IMR-90 (cell line): ENCODE results near the gene WRAP53. TPM values are rescaled to one million over a fixed set of nuclear protein-coding genes. Genes with fewer than 3 reads are reported as not detected.

Experiments used
- ATAC-seq: fragments of 200-7000 bp; cut with Tn5 transposase; 2 replicates; pipeline ENCODE4 v1.9.1; 2020; ENCODE audit warnings: low read depth, mild to moderate bottlenecking, moderate library complexity
- BruUV-seq: library from RNA; stranded (reverse); fragments of 400-500 nt; replicated peaks from 2 replicates; lab custom pipeline; 2021; lab: Mats Ljungman, UMichigan
- CTCF ChIA-PET: fragments of 300-600 bp; formaldehyde crosslinking; extraction: SDS; loops from one replicate; lab custom pipeline; 2021; ENCODE audit warnings: antibody characterized with exemption; lab: Yijun Ruan, JAX
- POLR2A ChIA-PET: fragments of 300-600 bp; sonication (Branson Sonifier 250); formaldehyde crosslinking; loops from one replicate; lab custom pipeline; 2022; ENCODE audit warnings: antibody characterized with exemption; ENCODE audit not compliant: unreplicated experiment; lab: Charles Lee
- DNase-seq: peaks from one replicate; pipeline ENCODE4 v3.0.0; 2013
- H2AFZ ChIP-seq: replicated peaks from 2 replicates; pipeline ENCODE3; 2013; ENCODE audit warnings: low read length, mild to moderate bottlenecking; ENCODE audit not compliant: poor library complexity
- H2AK5ac ChIP-seq: 2 replicates; pipeline ENCODE4 v1.6.1; 2013; ENCODE audit warnings: low read depth, low read length, inconsistent platforms
- H2AK9ac ChIP-seq: replicated peaks from 2 replicates; pipeline ENCODE3; 2013; ENCODE audit warnings: mild to moderate bottlenecking, low read depth, low read length, moderate library complexity; ENCODE audit not compliant: poor library complexity
- H2BK120ac ChIP-seq: 2 replicates; pipeline ENCODE4 v1.6.1; 2013; ENCODE audit warnings: low read depth, low read length, inconsistent platforms
- H2BK15ac ChIP-seq: 3 replicates; pipeline ENCODE4 v1.6.1; 2013; ENCODE audit warnings: low read depth, low read length, inconsistent platforms
- H2BK20ac ChIP-seq: 2 replicates; pipeline ENCODE4 v1.6.1; 2013; ENCODE audit warnings: low read depth, mild to moderate bottlenecking, inconsistent platforms, low read length, moderate library complexity
- H2BK5ac ChIP-seq: 2 replicates; pipeline ENCODE4 v1.6.1; 2013; ENCODE audit warnings: mild to moderate bottlenecking, low read depth, low read length, inconsistent platforms; ENCODE audit not compliant: poor library complexity, severe bottlenecking
- H3K14ac ChIP-seq: replicated peaks from 2 replicates; pipeline ENCODE4 v1.6.1; 2013; ENCODE audit warnings: low read depth, low read length, inconsistent platforms
- H3K18ac ChIP-seq: 2 replicates; pipeline ENCODE4 v1.6.1; 2013; ENCODE audit warnings: low read depth, low read length, control low read depth
- H3K23ac ChIP-seq: 2 replicates; pipeline ENCODE4 v1.6.1; 2013; ENCODE audit warnings: low read depth, low read length, inconsistent platforms
- H3K27ac ChIP-seq: 2 replicates; pipeline ENCODE4 v1.5.1; 2013; ENCODE audit warnings: mild to moderate bottlenecking, control low read depth, low read length; ENCODE audit not compliant: insufficient read depth
- H3K27me3 ChIP-seq: 2 replicates; pipeline ENCODE4 v1.6.1; 2013; ENCODE audit warnings: low read length; ENCODE audit not compliant: control insufficient read depth, insufficient read depth
- H3K36me3 ChIP-seq: 2 replicates; pipeline ENCODE4 v1.6.1; 2013; ENCODE audit warnings: low read length, mixed read lengths; ENCODE audit not compliant: control insufficient read depth, insufficient read depth
- H3K4ac ChIP-seq: 2 replicates; pipeline ENCODE4 v1.6.1; 2013; ENCODE audit warnings: low read depth, low read length, inconsistent platforms
- H3K4me1 ChIP-seq: 2 replicates; pipeline ENCODE4 v1.6.1; 2013; ENCODE audit warnings: low read length, mixed read lengths; ENCODE audit not compliant: control insufficient read depth, insufficient read depth
- H3K4me2 ChIP-seq: 2 replicates; pipeline ENCODE4 v1.6.1; 2013; ENCODE audit warnings: low read depth, mild to moderate bottlenecking, control low read depth, low read length, moderate library complexity
- H3K4me3 ChIP-seq: 2 replicates; pipeline ENCODE4 v1.5.1; 2013; ENCODE audit warnings: low read depth, mild to moderate bottlenecking, control low read depth, low read length, moderate library complexity; ENCODE audit not compliant: insufficient read depth
- H3K56ac ChIP-seq: 2 replicates; pipeline ENCODE4 v1.6.1; 2013; ENCODE audit warnings: low read length, inconsistent platforms; ENCODE audit not compliant: insufficient read depth; ENCODE audit errors: extremely low read depth
- H3K79me1 ChIP-seq, 2 experiments: 2 replicates each; pipeline ENCODE4 v1.6.1; 2013; ENCODE audit warnings: low read length in 2 of 2, inconsistent platforms in 1 of 2, low read depth in 1 of 2
- H3K9ac ChIP-seq: 2 replicates; pipeline ENCODE4 v1.6.1; 2013; ENCODE audit warnings: low read depth, low read length, control low read depth
- H3K9me1 ChIP-seq: 2 replicates; pipeline ENCODE4 v1.6.1; 2013; ENCODE audit warnings: low read length, inconsistent platforms; ENCODE audit not compliant: insufficient read depth
- H3K9me3 ChIP-seq: 2 replicates; pipeline ENCODE4 v1.6.1; 2013; ENCODE audit warnings: low read length; ENCODE audit not compliant: control insufficient read depth, insufficient read depth
- H4K20me1 ChIP-seq: 2 replicates; pipeline ENCODE4 v1.6.1; 2013; ENCODE audit warnings: low read length, inconsistent platforms; ENCODE audit not compliant: insufficient read depth
- H4K5ac ChIP-seq: 2 replicates; pipeline ENCODE4 v1.6.1; 2013; ENCODE audit warnings: mild to moderate bottlenecking, low read depth, low read length, control low read depth
- H4K8ac ChIP-seq, 2 experiments: 2 replicates each; pipeline ENCODE4 v1.6.1; 2013; ENCODE audit warnings: low read depth in 2 of 2, low read length in 2 of 2, control low read depth in 1 of 2, inconsistent platforms in 1 of 2
- H4K91ac ChIP-seq: 2 replicates; pipeline ENCODE4 v1.6.1; 2013; ENCODE audit warnings: low read depth, low read length, inconsistent platforms; ENCODE audit not compliant: insufficient read depth
- BHLHE40 ChIP-seq: fragments of 150-350 bp; IDR thresholded peaks from 2 replicates; pipeline ENCODE4 v1.6.1; 2016; ENCODE audit warnings: mild to moderate bottlenecking, low read depth, low read length
- CHD1 ChIP-seq: IDR thresholded peaks from 2 replicates; pipeline ENCODE4 v1.6.1; 2012; ENCODE audit warnings: low read depth, low read length, improper control_type of control experiment
- FOS ChIP-seq: fragments of 150-350 bp; IDR thresholded peaks from 2 replicates; pipeline ENCODE4 v1.6.1; 2016; ENCODE audit warnings: low read depth, low read length
- MAFK ChIP-seq: IDR thresholded peaks from 2 replicates; pipeline ENCODE4 v1.6.1; 2012; ENCODE audit warnings: low read depth, low read length, improper control_type of control experiment
- MXI1 ChIP-seq: IDR thresholded peaks from 2 replicates; pipeline ENCODE4 v1.6.1; 2012; ENCODE audit warnings: low read depth, mild to moderate bottlenecking, low read length, moderate library complexity, borderline replicate concordance
- NFE2L2 ChIP-seq: fragments of 150-350 bp; IDR thresholded peaks from 2 replicates; pipeline ENCODE4 v1.6.1; 2016; ENCODE audit warnings: low read depth, mild to moderate bottlenecking, low read length
- POLR2A ChIP-seq: IDR thresholded peaks from 2 replicates; pipeline ENCODE4 v1.6.1; 2012; ENCODE audit warnings: mild to moderate bottlenecking, low read depth, low read length
- RCOR1 ChIP-seq: IDR thresholded peaks from 2 replicates; pipeline ENCODE4 v1.6.1; 2012; ENCODE audit warnings: mild to moderate bottlenecking, low read length, improper control_type of control experiment; ENCODE audit not compliant: insufficient replicate concordance
- WGBS, 2 experiments: methylation state at CpG; one replicate each; pipeline versions ENCODE4 v1.1.5 to v1.1.7; 2013; ENCODE audit warnings: missing lambda C conversion rate in 2 of 2; ENCODE audit not compliant: insufficient read length in 1 of 2; ENCODE audit errors: extremely low coverage in 2 of 2; 5-methylcytosine and 5-hydroxymethylcytosine counted together
- dilution Hi-C: fragments of 300-500 bp; cut with HindIII; formaldehyde crosslinking; loops from one replicate; pipeline ENCODE4 v1.14.3; 2018; ENCODE audit warnings: low sequenced_read_pairs; ENCODE audit not compliant: unreplicated experiment
- in situ Hi-C: fragments of 300-500 bp; cut with MboI; formaldehyde crosslinking; loops from 3 replicates; pipeline ENCODE4 v1.14.3; 2019; ENCODE audit warnings: low sequenced_read_pairs, inconsistent platforms, mixed read lengths
- intact Hi-C: fragments of 100-400 bp; cut with micrococcal nuclease; formaldehyde crosslinking; loops from 2 replicates; pipeline ENCODE4 v1.10.0; 2022
- polyA plus RNA-seq, 3 experiments: library from polyadenylated mRNA; depleted of rRNA; stranded (reverse); fragments of >200 nt; gene quantifications; 2 replicates each; pipeline ENCODE4 v1.2.3, GENCODE V29; 2012; ENCODE audit warnings: low replicate concordance in 1 of 3
- total RNA-seq: library from RNA; depleted of rRNA; stranded (reverse); fragments of >200 nt; gene quantifications from 2 replicates; pipeline ENCODE4 v1.2.3, GENCODE V29; 2012

The WRAP53 gene
- total and polyA plus RNA-seq, 2 of the 4 experiments (the other 2 are of a cell fraction), result 6.6 to 9.5 TPM

GRCh38 chr17:7652388-7653356 is 35.6 kb upstream of the WRAP53 start:
- Histone ChIP-seq H3K9ac (no peak overlapping the region), H3K36me3 (no peaks in the 10 kb centered on the region), H3K4ac (no peak overlapping the region), H3K14ac (no peak overlapping the region), H2BK120ac (no peak overlapping the region), H3K9me3 (no peaks in the 10 kb centered on the region; the same call in 1 of the 2 replicates), H3K23ac (no peak overlapping the region), H4K8ac (no peak overlapping the region), H2AFZ (no peak overlapping the region), H3K56ac (no peak overlapping the region), H2BK15ac (no peak overlapping the region), H4K5ac (no peak overlapping the region), H2AK5ac (no peak overlapping the region), H3K9me1 (no peaks in the 10 kb centered on the region), H2AK9ac (no peak overlapping the region), H2BK20ac (no peak overlapping the region), H3K4me2 (no peak overlapping the region), H3K79me1 (no peaks in the 10 kb centered on the region), H4K20me1 (no peaks in the 10 kb centered on the region; the same call in none of the 2 replicates), H3K4me3 (no peak overlapping the region), H2BK5ac (no peak overlapping the region), H3K18ac (no peak overlapping the region), H4K91ac (no peak overlapping the region), H3K4me1 (peaks cover 6% of the 10 kb centered on the region; the same call in 1 of the 2 replicates), H3K27ac (no peak overlapping the region), H3K27me3 (peaks cover 61% of the 10 kb centered on the region)
- 68% methylated on average over 4 of the region's 12 CpGs; no CpG with 5 or more reads in 1 of the 2 experiments for WGBS, 2 experiments
- TF ChIP-seq MAFK, result no peak
- no peak for TF ChIP-seq CHD1
- TF ChIP-seq POLR2A, result no peak
- TF ChIP-seq RCOR1, result no peak
- TF ChIP-seq FOS, result no peak
- no peak for TF ChIP-seq MXI1
- TF ChIP-seq BHLHE40, result no peak
- no peak for TF ChIP-seq NFE2L2
- dilution Hi-C loops, result no loop called here
- DNase-seq, result no peak
- no peak for ATAC-seq
- CTCF ChIA-PET, result no interaction called here
- in situ Hi-C loops, result no loop called here
- POLR2A ChIA-PET, result no interaction called here
- intact Hi-C loops, result no loop called here
- BruUV-seq, result no TSS peak
